GM18951 (cell line): ENCODE measurements around the gene UPF3B.
"Not testable (repeated sequence)": the region's sequence is repeated elsewhere in the genome, so short reads cannot be mapped to it uniquely, and the experiment has no call there.

ENCODE experiments used
- POLR2A ChIP-seq: IDR thresholded peaks from 4 replicates; pipeline ENCODE4 v1.6.1; 2011; ENCODE audit warnings: mild to moderate bottlenecking; ENCODE audit not compliant: insufficient read length, insufficient read depth; ENCODE audit errors: extremely low read depth
- in situ Hi-C: fragments of 300-500 bp; cut with MboI; formaldehyde crosslinking; loops from one replicate; pipeline ENCODE4 v1.12.0; 2022; ENCODE audit warnings: low sequenced_read_pairs, mixed read lengths, inconsistent platforms; ENCODE audit not compliant: unreplicated experiment

UPF3B gene

DNA sequence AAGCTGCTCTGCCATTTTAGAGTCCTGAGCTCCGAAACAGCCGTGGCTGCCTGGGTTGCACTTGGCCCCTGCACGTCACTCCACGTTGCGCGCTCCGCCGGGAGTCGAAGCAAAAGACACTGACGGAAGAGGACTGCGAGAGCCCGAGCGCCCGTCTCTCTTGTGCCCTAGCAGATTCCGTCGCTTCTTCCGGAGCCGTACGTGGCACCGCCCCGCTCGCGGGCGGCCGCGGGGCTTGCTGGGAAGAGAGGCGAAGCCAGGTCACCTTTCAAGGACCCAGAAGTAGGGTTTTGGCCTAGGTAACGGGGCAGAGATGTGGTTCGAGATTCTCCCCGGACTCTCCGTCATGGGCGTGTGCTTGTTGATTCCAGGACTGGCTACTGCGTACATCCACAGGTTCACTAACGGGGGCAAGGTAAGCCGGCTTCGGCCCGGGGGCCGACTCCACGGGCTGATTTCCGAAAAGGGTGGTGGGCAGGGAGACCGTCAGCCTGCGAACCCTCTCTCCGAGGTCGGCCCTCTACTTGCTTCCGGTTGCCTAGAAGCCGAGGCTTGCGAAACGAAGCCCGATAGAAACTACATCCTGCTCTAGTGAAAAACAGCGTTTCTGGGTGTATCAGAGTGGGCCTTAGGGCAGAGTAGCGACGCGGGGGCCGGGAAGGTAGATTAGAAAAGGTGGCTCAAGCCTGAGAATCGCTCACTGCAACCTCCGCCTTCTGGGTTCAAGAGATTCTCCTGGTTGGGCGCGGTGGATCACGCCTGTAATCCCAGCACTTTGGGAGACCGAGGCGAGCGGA is 19.0 kb upstream of the UPF3B start, which contains the start of the genes NDUFA1 and RNF113A:
Gene NDUFA1 (plus strand): TSS at position 234 of the 797 bp plus-strand sequence. CDS start 80 bp downstream, at position 314.
Gene RNF113A (minus strand): TSS at position 135 of the 797 bp plus-strand sequence. CDS start 120 bp downstream, at position 15.
- TF ChIP-seq POLR2A: peak; percentile 79

GRCh38 chrX:119871245-119871598 is 18.5 kb upstream of the UPF3B start:
- no peak for TF ChIP-seq POLR2A
- in situ Hi-C loops: no loop called here

More for the DNA sequence above, 19.0 kb upstream of the UPF3B start, which contains the start of the genes NDUFA1 and RNF113A:
- in situ Hi-C loops: no loop called here

DNA sequence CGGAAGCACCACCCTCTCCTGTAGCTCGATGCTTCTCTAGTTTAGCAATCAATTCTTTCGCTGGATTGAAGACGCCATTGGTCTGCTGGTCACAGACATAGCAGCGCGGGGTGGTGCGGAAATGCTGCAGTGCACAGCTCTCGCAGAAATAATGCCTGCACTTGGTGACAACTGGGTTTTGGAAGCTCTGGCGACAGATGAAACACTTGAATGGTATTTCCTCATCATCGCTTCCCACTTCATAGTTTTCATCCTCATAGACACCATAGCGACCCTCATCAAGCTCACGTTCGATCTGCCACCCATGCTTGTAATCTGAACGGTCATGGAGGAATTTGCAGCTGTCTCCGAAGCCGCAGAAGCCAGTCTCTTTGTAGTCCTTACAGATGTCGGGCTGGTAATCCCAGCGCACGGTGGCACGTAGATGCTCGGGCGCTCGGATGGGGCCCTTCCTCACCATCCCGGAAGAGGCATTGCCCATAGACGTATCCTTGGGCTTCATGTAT is 17.9 kb upstream of the UPF3B start:
- in situ Hi-C loops: no loop called here
- no peak for TF ChIP-seq POLR2A

DNA sequence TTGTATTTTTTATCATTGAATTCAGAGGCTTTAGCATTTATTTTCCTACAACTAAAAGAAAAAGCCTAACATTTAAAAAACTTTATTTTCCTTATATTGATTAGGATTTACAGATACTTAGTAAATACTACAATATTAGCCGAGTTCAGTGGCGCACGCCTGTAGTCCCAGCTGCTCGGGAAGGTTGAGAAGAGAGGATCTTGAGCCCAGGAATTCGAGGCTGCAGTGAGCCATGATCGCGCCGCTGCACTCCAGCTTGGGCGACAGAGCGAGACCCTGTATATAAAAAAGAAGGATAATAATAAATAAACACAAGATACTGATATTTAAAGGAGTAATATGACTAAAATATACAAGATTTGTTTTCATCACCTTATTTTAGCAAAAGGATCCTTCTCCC is 681 bp upstream of the UPF3B start:
- in situ Hi-C loops: no loop called here
- TF ChIP-seq POLR2A: no peak

DNA sequence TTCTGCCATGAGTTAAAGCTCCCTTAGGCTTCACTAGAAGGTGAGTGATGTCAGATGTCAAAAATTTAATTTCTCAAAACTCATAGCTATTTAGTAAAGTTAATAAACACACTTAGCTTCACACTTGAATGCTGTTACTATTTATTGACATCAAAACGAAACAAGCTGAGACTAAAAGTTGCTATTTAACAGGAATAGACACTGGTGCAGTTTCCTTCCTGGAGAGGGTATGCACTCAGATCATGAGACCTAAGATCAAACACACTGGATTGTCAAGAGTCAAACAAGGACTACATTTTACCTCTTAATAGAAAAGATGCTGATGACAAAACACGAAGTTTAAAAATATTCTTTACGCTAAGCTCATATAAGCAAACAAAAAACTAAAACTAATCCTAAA is 18.9 kb downstream of the UPF3B start:
- no peak for TF ChIP-seq POLR2A
- in situ Hi-C loops: no loop called here

GRCh38 chrX:119828446-119828845 is 24.3 kb downstream of the UPF3B start:
- in situ Hi-C loops: no loop called here
- TF ChIP-seq POLR2A: no peak

DNA sequence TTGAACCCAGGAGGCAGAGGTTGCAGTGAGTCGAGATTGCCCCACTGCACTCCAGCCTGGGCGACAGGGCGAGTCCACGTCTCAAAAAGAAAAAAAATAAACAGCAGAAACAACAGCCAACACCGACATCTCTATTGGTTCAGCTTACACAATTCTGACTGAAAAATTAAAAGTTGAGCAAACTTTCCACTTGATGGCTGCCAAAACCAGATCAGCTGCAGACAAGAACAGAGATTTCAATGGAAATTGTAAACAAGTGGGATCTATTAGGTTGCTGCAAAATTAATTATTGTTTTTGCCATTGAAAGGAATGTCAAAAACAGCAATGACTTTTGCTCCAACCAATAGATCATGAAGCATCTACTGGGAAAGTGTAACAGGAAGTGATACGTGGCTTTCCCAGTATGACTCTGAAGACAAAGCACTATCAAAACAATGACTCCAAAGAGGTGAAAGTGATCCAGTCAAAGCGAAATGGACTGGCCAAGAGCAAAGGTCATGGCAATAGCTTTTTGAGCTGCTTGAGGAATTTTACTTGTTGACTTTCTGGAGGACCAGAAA is 26.3 kb downstream of the UPF3B start:
- in situ Hi-C loops: no loop called here
- TF ChIP-seq POLR2A: no peak

GRCh38 chrX:119824221-119824620 is 28.5 kb downstream of the UPF3B start:
- in situ Hi-C loops: not testable (repeated sequence)

DNA sequence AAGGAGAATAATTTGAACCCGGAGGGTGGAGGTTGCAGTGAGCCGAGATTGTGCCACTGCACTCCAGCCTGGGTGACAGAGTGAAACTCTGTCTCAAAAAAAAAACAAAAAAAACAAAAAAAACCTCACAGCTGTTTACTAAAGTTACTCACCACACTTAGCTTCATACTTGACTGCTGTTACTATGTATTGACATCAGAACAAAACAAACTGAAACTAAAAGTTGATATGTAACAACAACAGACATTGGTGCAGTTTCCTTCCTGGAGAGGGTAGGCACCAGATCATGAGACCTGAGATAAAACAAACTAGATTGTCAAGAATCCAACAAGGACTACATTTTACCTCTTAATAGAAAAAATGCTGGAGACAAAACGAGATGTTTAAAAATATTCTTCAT is 31.1 kb downstream of the UPF3B start:
- in situ Hi-C loops: not testable (repeated sequence)

DNA sequence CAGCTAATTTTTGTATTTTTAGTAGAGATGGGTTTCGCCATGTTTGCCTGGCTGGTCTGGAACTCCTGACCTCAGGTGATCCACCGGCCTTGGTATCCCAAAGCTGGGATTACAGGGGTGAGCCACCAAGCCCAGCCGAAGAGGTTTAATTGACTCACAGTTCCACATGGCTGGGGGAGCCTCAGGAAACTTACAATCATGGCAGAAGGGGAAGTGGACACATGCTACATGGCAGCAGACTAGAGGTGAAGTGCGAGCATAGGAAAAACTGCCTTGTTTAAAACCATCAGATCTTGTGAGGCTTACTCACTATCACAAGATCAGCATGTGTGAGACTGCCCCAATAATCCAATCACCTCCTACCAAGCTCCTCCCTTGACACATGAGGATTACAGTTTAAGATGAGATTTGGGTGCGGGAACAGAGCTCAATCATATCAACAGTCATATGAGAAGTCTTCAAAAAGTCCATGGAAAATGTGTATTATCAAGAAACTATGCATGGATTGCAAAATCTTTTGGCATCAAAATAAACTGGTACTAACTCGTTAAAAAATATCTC is 35.6 kb downstream of the UPF3B start:
- TF ChIP-seq POLR2A: no peak

GRCh38 chrX:119816300-119816699 is 36.5 kb downstream of the UPF3B start:
- TF ChIP-seq POLR2A: no peak
- in situ Hi-C loops: no loop called here

More for the DNA sequence above, 35.6 kb downstream of the UPF3B start:
- in situ Hi-C loops: no loop called here

- TF ChIP-seq POLR2A: no peak
- in situ Hi-C loops: no loop called here
Measured at GRCh38 chrX:119809185-119809666, 43.5 kb downstream of the UPF3B start.

GRCh38 chrX:119808461-119808860 is 44.3 kb downstream of the UPF3B start:
- in situ Hi-C loops: not testable (repeated sequence)

GRCh38 chrX:119802546-119802945 is 50.2 kb downstream of the UPF3B start:
- in situ Hi-C loops: no loop called here
- TF ChIP-seq POLR2A: no peak
